ENCODE measurements around the gene LRP6.

The LRP6 gene

GRCh38 chr12:12108441-12109058, 158.3 kb downstream of the LRP6 start:
- DNase-seq = no peak

DNA sequence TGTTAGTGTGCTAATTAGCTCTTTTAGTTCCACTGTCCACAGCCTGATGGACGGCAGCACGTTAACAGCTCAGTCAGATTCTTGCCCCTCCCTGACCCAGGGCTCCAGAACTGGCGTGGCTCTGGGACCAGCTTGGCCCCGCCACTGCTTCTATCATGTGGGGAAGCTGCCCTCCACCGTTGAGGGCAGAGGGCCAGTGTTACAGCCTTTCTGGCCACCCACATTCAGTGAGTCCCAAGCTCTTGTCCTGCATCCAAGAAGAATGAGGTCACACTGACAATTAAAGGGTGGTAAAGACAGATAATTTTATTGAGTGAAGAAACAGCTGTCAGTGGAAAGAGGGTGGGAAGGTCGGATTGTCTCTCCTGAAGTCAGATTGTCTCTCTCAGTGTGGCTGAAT, 159.2 kb downstream of the LRP6 start:
- DNase-seq = no peak

DNA sequence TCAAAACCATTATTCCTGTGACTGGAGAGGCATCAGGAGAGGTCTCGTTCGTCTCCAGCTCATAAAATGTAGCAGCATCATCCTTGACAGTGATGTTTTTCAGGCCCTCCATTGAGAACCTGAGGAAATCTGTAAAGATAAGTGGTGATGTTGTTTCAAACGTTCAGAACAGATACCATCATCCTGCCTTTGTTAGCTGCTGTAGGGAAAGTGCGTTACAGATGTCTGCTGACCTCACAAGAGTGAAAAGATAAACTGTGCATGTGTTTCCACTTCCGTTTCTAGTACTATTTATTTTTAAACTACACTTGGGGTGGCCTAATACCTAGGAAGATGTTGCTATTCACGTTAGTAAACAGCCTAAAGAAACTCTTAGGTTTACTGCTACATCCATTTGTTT, 167.7 kb downstream of the LRP6 start:
- DNase-seq = no peak

- DNase-seq = no peak
Measured at GRCh38 chr12:12098691-12099015, 168.2 kb downstream of the LRP6 start.

DNA sequence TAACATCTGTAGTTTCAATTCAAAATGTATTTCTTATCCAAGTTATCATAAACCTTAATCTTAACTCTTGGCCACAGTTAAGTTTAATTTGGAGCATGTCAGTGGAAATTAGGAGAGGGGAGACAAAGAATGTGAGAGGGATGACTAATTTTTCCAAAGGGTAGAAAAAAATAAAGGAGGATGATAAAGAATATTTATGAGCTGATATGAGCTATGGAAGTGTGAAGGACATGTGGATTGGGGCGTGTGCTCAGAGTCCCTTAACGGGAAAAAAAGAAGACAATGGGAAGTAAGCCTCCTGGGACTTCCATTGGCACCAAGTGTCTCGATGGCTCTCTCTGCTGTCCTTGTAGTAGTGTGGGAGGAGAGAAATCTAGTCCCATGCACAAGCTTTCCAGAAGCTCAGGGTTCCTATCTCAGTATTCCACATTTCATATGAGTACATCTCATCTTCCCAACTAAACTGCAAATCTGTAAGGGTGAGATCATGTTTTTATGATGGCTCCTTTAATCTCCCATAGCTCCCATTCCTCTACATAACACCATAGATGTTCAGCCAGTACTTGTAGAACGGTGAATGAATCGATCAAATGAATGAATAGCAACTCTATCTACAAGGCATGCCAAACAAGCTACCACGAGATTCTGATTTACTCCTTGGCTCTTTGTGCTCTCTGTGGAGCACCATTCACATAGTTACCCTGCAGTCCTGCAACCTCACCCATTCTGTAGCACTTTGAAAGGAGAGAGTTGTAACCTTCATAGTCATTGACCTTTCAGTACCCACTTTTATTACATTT, 168.8 kb downstream of the LRP6 start:
- DNase-seq = no peak

DNA sequence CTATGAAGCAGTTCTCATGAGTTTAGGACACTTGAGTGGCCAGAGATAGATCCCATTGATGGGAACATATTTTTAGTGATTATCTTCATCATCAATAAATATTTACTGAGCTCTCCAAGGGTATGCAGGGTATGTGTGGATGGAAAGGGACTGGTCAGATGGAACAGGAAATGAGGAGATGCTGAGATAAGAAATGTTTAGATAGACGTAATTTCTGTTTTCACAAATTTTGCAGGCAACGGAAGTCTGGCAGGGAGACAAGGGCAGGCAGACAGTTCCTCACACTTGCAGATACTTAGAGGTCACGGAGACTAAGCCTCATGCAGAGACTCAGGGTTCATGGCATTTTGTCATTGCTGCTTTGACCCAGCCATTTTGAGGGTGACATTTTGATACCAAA, 171.8 kb downstream of the LRP6 start:
- DNase-seq = no peak

DNA sequence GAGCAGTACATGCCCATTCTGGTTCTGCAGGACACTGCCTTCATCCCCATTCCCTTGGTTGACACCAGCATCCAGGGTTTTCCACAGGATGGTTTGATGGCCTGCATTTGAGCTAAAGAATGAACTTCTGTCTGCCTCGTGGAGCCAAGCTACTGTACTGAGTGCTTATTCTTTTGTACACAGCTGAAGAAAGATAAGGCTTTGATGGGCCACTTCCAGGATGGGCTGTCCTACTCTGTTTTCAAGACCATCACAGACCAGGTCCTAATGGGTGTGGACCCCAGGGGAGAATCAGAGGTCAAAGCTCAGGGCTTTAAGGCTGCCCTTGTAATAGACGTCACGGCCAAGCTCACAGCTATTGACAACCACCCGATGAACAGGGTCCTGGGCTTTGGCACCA, 172.4 kb downstream of the LRP6 start:
- no peak for DNase-seq

DNA sequence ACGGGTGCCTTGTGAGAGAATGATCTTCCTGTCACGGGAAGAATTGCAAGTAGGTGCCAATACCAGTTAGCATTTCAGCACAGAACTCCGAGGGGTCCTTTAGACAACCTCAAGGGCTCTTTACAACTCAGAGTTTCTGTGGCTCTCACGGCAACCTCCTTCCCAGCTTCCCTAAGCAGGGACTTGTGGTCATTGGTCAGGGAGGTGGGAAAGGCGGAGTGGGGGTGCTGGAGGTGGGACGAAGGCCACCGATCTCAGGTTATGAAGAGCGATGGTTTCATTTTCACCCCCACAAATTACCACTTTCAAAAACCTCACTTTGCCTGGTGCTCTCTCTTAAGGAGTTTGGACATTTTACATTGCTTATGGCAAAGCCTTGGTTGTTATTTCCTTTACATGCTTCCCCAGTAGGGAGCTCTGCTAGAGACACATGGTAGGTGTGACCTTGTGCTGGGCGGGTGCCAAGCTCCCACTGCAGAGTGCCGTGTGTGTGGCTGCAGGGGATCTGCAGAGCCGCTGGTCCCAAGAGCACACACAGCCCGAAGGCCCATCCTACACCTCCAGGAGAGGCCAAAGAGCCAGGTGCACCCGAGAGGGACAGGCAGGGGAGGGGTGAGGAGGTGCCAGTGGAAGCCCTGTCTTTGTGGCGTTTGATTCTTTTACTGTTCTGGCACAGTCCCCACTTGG, 174.7 kb downstream of the LRP6 start:
- no peak for DNase-seq

DNA sequence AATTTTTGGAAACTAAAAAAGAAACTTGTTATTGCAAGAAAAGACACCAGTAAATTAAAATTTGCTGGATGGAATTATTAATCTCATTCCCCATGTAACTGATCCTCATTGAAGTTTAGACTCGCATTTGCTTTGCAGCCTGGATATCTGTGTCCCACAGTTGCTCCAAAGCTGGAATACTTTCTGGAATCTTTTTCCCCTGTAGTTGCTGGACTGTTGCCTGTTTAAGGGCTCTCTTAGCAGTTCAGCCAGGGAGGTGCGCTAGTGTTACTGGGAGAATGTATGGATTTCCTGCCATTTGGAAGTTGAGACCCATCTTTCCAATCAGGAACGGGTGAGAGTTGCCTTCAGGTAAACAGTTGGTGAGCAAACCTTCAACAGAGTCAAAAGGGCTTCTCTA, 175.8 kb downstream of the LRP6 start:
- DNase-seq = no peak

GRCh38 chr12:12088761-12089160, 178.1 kb downstream of the LRP6 start:
- DNase-seq = no peak

DNA sequence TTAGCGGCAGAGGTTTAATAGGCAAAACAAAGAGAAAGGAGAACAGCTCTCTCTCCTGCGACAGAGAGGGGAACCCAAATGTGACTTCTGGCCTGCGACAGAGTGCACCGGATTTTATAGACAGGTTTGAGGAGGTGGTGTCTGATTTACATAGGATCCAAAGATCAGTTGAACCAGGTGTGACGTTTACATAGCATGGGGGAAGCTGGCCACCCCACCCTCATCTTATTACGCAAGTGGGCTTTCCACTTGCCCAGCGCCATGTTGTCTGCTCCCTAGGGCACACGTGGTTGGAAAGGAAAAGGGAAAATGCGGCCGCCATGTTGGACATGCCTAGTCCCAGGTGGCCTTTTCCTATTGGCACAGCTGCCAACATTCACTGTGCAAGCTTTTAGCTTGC, 178.7 kb downstream of the LRP6 start:
- DNase-seq = no peak

DNA sequence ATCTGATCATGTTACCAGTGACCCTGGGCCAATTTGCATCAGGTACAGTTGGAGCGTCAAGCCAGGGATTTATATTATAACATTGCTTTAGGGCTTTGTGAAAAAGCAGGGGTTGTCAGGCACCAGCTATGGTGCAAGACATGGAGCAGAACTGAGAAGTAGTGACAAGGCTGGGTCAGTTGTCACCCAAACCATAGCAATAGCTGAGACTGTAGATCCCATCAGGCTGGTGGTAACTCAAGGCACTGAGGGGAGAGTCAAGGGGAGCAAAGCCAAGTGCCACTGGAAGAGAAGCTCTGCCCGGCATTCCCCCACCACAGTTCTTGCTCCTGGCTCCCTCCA, 179.2 kb downstream of the LRP6 start:
- no peak for DNase-seq

GRCh38 chr12:12086973-12087692, 179.7 kb downstream of the LRP6 start:
- no peak for DNase-seq

GRCh38 chr12:12086362-12086761, 180.5 kb downstream of the LRP6 start:
- DNase-seq = no peak

DNA sequence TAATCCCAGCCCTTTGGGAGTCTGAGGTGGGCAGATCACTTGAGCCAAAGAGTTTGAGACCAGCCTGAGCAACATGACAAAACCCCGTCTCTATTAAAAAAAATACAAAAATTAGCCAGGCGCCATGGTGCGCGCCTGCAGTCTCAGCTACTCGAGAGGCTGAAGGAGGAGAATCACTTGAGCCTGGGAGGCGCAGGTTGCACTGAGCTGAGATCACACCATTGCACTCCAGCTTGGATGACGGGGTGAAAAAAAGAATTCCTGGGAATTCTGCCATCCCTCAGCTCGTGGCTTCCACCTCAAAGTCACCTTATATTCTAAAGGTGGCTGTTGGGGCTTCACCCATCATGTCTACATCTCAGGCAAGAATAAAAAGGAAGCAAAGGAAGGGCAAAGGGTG, 183.2 kb downstream of the LRP6 start:
- DNase-seq = no peak

- peak; percentile 41 for DNase-seq
Measured at GRCh38 chr12:12081836-12082497, 184.9 kb downstream of the LRP6 start.

DNA sequence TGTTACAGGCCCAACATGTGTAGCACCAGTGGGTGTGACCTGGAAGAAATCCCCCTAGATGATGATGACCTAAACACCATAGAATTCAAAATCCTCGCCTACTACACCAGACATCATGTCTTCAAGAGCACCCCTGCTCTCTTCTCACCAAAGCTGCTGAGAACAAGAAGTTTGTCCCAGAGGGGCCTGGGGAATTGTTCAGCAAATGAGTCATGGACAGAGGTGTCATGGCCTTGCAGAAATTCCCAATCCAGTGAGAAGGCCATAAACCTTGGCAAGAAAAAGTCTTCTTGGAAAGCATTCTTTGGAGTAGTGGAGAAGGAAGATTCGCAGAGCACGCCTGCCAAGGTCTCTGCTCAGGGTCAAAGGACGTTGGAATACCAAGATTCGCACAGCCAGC, 187.6 kb downstream of the LRP6 start:
- no peak for DNase-seq

- DNase-seq = no peak
Measured at GRCh38 chr12:12072064-12072760, 194.6 kb downstream of the LRP6 start.

- DNase-seq = no peak
Measured at GRCh38 chr12:12070674-12071656, 195.9 kb downstream of the LRP6 start, which contains the start of gene BCL2L14. BCL2L14 (plus strand) TSS chr12:12070939; CDS start chr12:12079306, 8,367 bp downstream.

- DNase-seq = no peak
Measured at GRCh38 chr12:12069821-12070548, 196.9 kb downstream of the LRP6 start.
